ENCODE results near the gene HAVCR2. TPM values are rescaled to one million over a fixed set of nuclear protein-coding genes. Genes with fewer than 3 reads are reported as not detected.

Gene HAVCR2
- total and polyA plus RNA-seq, 2 of the 13 experiments (the other 11 are each of a cell fraction or from before 2014, with no cell fraction given) = 0.07 to 0.16 TPM

- peak; percentile 57; the same call in 1 of the 2 replicates for TF ChIP-seq AHDC1 (CRISPR knock-in tag; IDR thresholded peaks at IDR 0.05; ENCODE audit: borderline replicate concordance)
- no peak for TF ChIP-seq ZNF260 (CRISPR knock-in tag; IDR thresholded peaks at IDR 0.05; ENCODE audit: borderline replicate concordance, low read depth)
- TF ChIP-seq CTCF (CRISPR knock-in tag; IDR thresholded peaks at IDR 0.05) = 0 out of 2 replicates have a peak, but pooled peaks have one; percentile 8
- TF ChIP-seq ZNF609 (CRISPR knock-in tag; IDR thresholded peaks at IDR 0.05; ENCODE audit: borderline replicate concordance) = no peak
- TF ChIP-seq NR2F6 (IDR thresholded peaks at IDR 0.05) = peak; percentile 56; the same call in 1 of the 2 replicates
- TF ChIP-seq NR2F6 (CRISPR knock-in tag; IDR thresholded peaks at IDR 0.05) = no peak
- TF ChIP-seq ZSCAN29 (CRISPR knock-in tag; conservative IDR thresholded peaks at IDR 0.05) = no peak
- no peak for TF ChIP-seq YEATS4 (CRISPR knock-in tag; IDR thresholded peaks at IDR 0.05; ENCODE audit: borderline replicate concordance)
These were observed 49.7 kb downstream of the HAVCR2 start, which contains the start of gene HAVCR1 (continued) for GRCh38 chr5:157059093-157059539.

Data from HepG2 (cell line).